Stomach (tissue), 9 donors: ENCODE results near the gene RAX2. TPM values are rescaled to one million over a fixed set of nuclear protein-coding genes. Genes with fewer than 3 reads are reported as not detected.

Source experiments
- DNase-seq, 2 donors: peaks; one replicate each; pipeline versions ENCODE4 v3.0.0 to v3.0.0-alpha.2; 2013 to 2019
- H3K27ac ChIP-seq, 5 donors: fragments of 200-600 bp in 4 of 5; sonication (generic) in 4 of 5; one replicate each; pipeline ENCODE4 v1.5.1; 2013 to 2019; ENCODE audit warnings: mild to moderate bottlenecking in 1 of 5, moderate library complexity in 1 of 5
- H3K27me3 ChIP-seq, 3 donors: fragments of 200-600 bp; sonication (generic); one replicate each; pipeline ENCODE4 v1.5.1; 2017 to 2019; ENCODE audit warnings: mixed run types in 1 of 3
- H3K36me3 ChIP-seq, 4 donors: fragments of 200-600 bp; sonication (generic); 1 replicate in 3 of 4; 2 replicates in 1 of 4; pipeline ENCODE4 v1.5.1; 2016 to 2019
- H3K4me1 ChIP-seq, 4 donors: fragments of 200-600 bp; sonication (generic); one replicate each; pipeline ENCODE4 v1.5.1; 2016 to 2019
- H3K4me3 ChIP-seq, 4 donors: fragments of 200-600 bp; sonication (generic) in 3 of 4; one replicate each; pipeline ENCODE4 v1.5.1; 2016 to 2019; ENCODE audit warnings: mild to moderate bottlenecking in 1 of 4
- H3K9me3 ChIP-seq, 4 donors: fragments of 200-600 bp; sonication (generic); one replicate each; pipeline ENCODE4 v1.5.1; 2016 to 2019
- CTCF ChIP-seq, 7 experiments: fragments of 450-650 bp in 4 of 7; fragments of 200-600 bp in 3 of 7; sonication (generic) in 3 of 7; IDR thresholded peaks; one replicate each; pipeline ENCODE4 v1.5.1; 2016 to 2019; ENCODE audit warnings: antibody characterized with exemption in 7 of 7, control low read depth in 2 of 7, mild to moderate bottlenecking in 1 of 7
- EP300 ChIP-seq: sonication (generic); formaldehyde crosslinking; IDR thresholded peaks from one replicate; pipeline ENCODE4 v1.6.1; 2017; ENCODE audit warnings: antibody characterized with exemption
- POLR2A ChIP-seq, 4 donors: fragments of 450-650 bp; IDR thresholded peaks; one replicate each; pipeline ENCODE4 v1.6.1; 2016; ENCODE audit warnings: antibody characterized with exemption in 4 of 4, control low read depth in 2 of 4, mild to moderate bottlenecking in 1 of 4, moderate library complexity in 1 of 4
- POLR2AphosphoS5 ChIP-seq, 3 donors: sonication (generic); formaldehyde crosslinking; IDR thresholded peaks; one replicate each; pipeline ENCODE4 v1.6.1; 2016; ENCODE audit warnings: antibody characterized with exemption in 3 of 3
- whole genome bisulfite sequencing, 5 donors: extraction: QIAGEN DNeasy Blood & Tissue Kit in 3 of 5; methylation state at CpG; one replicate each; pipeline versions ENCODE4 v1.1.5 to v1.1.7; 2013 to 2018; 5-methylcytosine and 5-hydroxymethylcytosine counted together
- intact Hi-C: fragments of 100-400 bp; cut with DNase I; formaldehyde crosslinking; loops from one replicate; pipeline ENCODE4 v1.15.1; 2023; ENCODE audit warnings: low total_unique reads
- polyA plus RNA-seq, 3 donors: library from polyadenylated mRNA; stranded (reverse); fragments of 200-250 nt; gene quantifications; one replicate each; pipeline ENCODE4 v1.2.3, GENCODE V29; 2013
- total RNA-seq, 5 donors: library from RNA; depleted of rRNA; stranded (reverse); fragments of >200 nt; gene quantifications; one replicate each; pipeline versions ENCODE4 v1.1.0 to v1.2.3, GENCODE V29; 2014 to 2016
- donor health status: healthy with polysubstance abuse.
- donor health status: Bipolar disorder and iron deficiency.
- donor health status: healthy.

The RAX2 gene
- total and polyA plus RNA-seq, 8 donors = not detected

- no peak overlapping the region for H3K4me3 ChIP-seq
- H3K36me3 ChIP-seq = no peaks in the 10 kb centered on the region
- WGBS, 5 donors = 71 to 84% (median 76%) methylated on average over 10 to 22 of the region's 22 CpGs
- intact Hi-C loops = no loop called here
- peak overlapping the region in 4 of 5 donors; percentile 14 to 70 (median 46) for H3K27ac ChIP-seq
- no peak for TF ChIP-seq POLR2A (IDR thresholded peaks at IDR 0.05)
- no peak for TF ChIP-seq CTCF (IDR thresholded peaks at IDR 0.05)
- peaks cover 0 to 15% (median 0%) of the 10 kb centered on the region in 3 donors for H3K27me3 ChIP-seq
- DNase-seq = no peak
- H3K9me3 ChIP-seq = no peaks in the 10 kb centered on the region
- H3K4me1 ChIP-seq = peaks cover 0 to 26% (median 8%) of the 10 kb centered on the region in 4 donors
These were observed 41.7 kb upstream of the RAX2 start for GRCh38 chr19:3813473-3814392.

GRCh38 chr19:3810708-3811355, 38.8 kb upstream of the RAX2 start:
- no peak for DNase-seq
- Histone ChIP-seq H3K27ac (peak overlapping the region in 1 of 5 donors; percentile 26), H3K36me3 (no peaks in the 10 kb centered on the region), H3K9me3 (no peaks in the 10 kb centered on the region), H3K4me1 (peaks cover 0 to 24% (median 8%) of the 10 kb centered on the region in 4 donors), H3K4me3 (no peak overlapping the region), H3K27me3 (peaks cover 0 to 15% (median 0%) of the 10 kb centered on the region in 3 donors)
- WGBS, 5 donors = 75 to 87% (median 80%) methylated on average over 23 to 38 of the region's 38 CpGs
- intact Hi-C loops = no loop called here
- TF ChIP-seq EP300 (no peak), CTCF (IDR thresholded peaks at IDR 0.05) (no peak), POLR2AphosphoS5 (IDR thresholded peaks at IDR 0.05) (no peak), POLR2A (IDR thresholded peaks at IDR 0.05) (no peak)

GRCh38 chr19:3809881-3810707, 38.1 kb upstream of the RAX2 start:
- intact Hi-C loops = no loop called here
- Histone ChIP-seq H3K4me1 (peaks cover 0 to 24% (median 8%) of the 10 kb centered on the region in 4 donors), H3K9me3 (no peaks in the 10 kb centered on the region), H3K36me3 (no peaks in the 10 kb centered on the region), H3K4me3 (no peak overlapping the region), H3K27ac (peak overlapping the region in 1 of 5 donors; percentile 26), H3K27me3 (peaks cover 0 to 15% (median 0%) of the 10 kb centered on the region in 3 donors)
- 43 to 74% (median 63%) methylated on average over 9 to 26 of the region's 26 CpGs for WGBS, 5 donors
- TF ChIP-seq EP300 (no peak), POLR2A (IDR thresholded peaks at IDR 0.05) (no peak), CTCF (IDR thresholded peaks at IDR 0.05) (no peak), POLR2AphosphoS5 (IDR thresholded peaks at IDR 0.05) (no peak)
- DNase-seq = no peak
